GM21423 (cell line): ENCODE results near the gene EMC8.

Source experiments
- ATAC-seq: cut with Tn5 transposase; IDR thresholded peaks from one replicate; pipeline ENCODE4 v1.9.1; 2021; ENCODE audit warnings: mild to moderate bottlenecking, moderate library complexity; ENCODE audit not compliant: unreplicated experiment

EMC8 gene

GRCh38 chr16:85733839-85734170, 65.5 kb downstream of the EMC8 start:
- no peak for ATAC-seq

GRCh38 chr16:85733155-85733838, 66.0 kb downstream of the EMC8 start:
- ATAC-seq: no peak

- ATAC-seq: no peak
Measured at GRCh38 chr16:85731179-85731578, 68.2 kb downstream of the EMC8 start.

GRCh38 chr16:85730186-85730465, 69.2 kb downstream of the EMC8 start:
- no peak for ATAC-seq

GRCh38 chr16:85729452-85730185, 69.7 kb downstream of the EMC8 start:
- no peak for ATAC-seq

GRCh38 chr16:85728879-85729278, 70.5 kb downstream of the EMC8 start:
- no peak for ATAC-seq
